Activated CD8-positive, alpha-beta memory T cell treated with anti-CD3 and anti-CD28 coated beads for 36 hours (primary cell): ENCODE measurements around the gene RPSA. TPM values are rescaled to one million over a fixed set of nuclear protein-coding genes. Genes with fewer than 3 reads are reported as not detected.

Source experiments
- CTCF ChIA-PET: fragments of 350-600 bp; sonication (Branson Sonifier 250); formaldehyde crosslinking; loops from one replicate; lab custom pipeline; 2021; ENCODE audit warnings: antibody characterized with exemption; lab: Charles Lee
- POLR2A ChIA-PET: fragments of 350-600 bp; sonication (Branson Sonifier 250); formaldehyde crosslinking; loops from one replicate; lab custom pipeline; 2021; ENCODE audit warnings: antibody characterized with exemption; lab: Charles Lee
- total RNA-seq, 2 experiments: library from RNA; stranded (reverse); gene quantifications; one replicate each; pipeline ENCODE4 v1.2.3, GENCODE V29; 2021

The RPSA gene
- total RNA-seq, 2 experiments from 2014 or later, result 2,408 to 2,422 TPM

- ChIA-PET CTCF (no interaction called here), POLR2A (interaction anchor here (4.5 kb wide), 1 partner anchor 22 kb away, joined by 39 read pairs; the partner anchor contains the start of gene RPSA)
Observed at GRCh38 chr3:39385456-39386090, 20.9 kb upstream of the RPSA start.

GRCh38 chr3:39386318-39386717 is 20.2 kb upstream of the RPSA start:
- ChIA-PET POLR2A (interaction anchor here (4.5 kb wide), 1 partner anchor 21 kb away, joined by 39 read pairs; the partner anchor contains the start of gene RPSA), CTCF (interaction anchor here (1.0 kb wide), 1 partner anchor 8 kb away, joined by 4 read pairs; no protein-coding TSS in a partner anchor)

DNA sequence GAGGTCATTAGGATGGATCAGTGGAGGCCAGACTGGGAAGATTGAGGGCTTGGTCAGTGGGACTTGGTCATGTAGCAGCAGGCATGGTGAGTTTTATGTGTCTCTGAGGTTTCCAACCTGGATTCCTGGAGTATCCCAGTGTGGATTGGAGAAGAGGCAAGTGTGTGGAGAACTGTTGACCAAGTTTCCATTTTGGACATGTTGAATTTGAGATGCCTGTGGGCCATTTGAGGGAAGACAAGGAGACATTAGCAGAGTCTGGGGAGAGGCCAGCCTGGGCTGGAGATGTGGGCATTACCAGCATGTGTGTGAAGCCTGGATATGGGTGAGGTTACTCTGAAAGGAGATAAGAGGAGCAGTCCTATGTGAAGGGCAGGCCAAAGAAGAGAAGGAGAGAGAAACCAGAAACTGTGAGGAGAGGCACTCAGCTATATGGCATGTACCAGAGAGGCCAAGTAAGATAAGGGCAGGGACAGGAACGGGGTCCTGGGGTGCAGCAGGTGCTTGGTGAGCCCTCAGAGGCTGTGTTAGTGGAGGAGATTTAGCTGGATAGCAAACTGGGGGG is 19.0 kb upstream of the RPSA start:
- POLR2A ChIA-PET, result interaction anchor here (4.5 kb wide), 1 partner anchor 20 kb away, joined by 39 read pairs; the partner anchor contains the start of gene RPSA
- CTCF ChIA-PET, result no interaction called here

DNA sequence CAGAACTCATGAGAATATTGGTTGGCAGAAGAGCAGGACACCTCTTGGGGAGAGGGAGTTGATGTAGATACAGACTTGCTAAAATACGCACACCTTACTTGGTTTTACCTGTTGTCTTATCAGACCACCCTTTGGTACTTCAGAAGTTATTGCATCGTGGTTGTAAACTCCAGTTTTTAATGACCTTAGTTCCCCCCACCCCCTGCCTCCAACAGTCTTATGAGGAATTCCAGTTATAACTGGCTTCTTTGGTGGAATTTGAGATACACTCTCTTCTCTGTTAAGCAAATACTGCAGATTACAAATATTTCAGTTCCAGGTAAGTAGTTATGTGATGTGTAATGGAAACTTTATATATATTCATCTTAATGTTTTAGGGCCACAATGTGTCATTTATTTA is 18.4 kb upstream of the RPSA start:
- ChIA-PET POLR2A (interaction anchor here (0.5 kb wide), 1 partner anchor 19 kb away, joined by 3 read pairs; the partner anchor contains the start of gene RPSA), CTCF (no interaction called here)

GRCh38 chr3:39388741-39389248 is 17.7 kb upstream of the RPSA start:
- POLR2A ChIA-PET, result interaction anchor here (0.5 kb wide), 1 partner anchor 18 kb away, joined by 3 read pairs; the partner anchor contains the start of gene RPSA
- CTCF ChIA-PET, result no interaction called here

- ChIA-PET POLR2A (no interaction called here), CTCF (no interaction called here)
Observed at GRCh38 chr3:39390181-39390580, 16.3 kb upstream of the RPSA start.

DNA sequence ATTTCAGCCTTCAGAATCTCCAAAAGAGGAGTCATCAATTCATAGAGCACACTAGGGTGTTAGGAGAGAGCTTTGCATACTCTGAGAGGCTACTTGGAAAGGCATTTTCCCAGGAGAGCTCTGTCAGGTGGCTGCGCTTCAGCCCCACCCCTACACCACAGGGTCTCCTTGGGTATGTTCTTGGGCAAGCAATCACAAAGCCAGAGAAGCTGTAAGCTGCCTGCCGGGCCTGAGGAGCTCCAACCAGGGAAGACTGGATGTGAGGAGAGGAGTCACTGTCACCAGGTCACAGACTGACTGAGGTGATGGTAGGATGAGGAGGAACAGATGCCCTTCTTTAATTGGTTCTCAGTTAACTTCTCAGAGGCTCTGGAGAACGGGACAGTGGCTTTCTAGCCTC is 9.8 kb upstream of the RPSA start:
- CTCF ChIA-PET, result no interaction called here
- POLR2A ChIA-PET, result no interaction called here

GRCh38 chr3:39398700-39399099 is 7.8 kb upstream of the RPSA start:
- ChIA-PET POLR2A (no interaction called here), CTCF (no interaction called here)

DNA sequence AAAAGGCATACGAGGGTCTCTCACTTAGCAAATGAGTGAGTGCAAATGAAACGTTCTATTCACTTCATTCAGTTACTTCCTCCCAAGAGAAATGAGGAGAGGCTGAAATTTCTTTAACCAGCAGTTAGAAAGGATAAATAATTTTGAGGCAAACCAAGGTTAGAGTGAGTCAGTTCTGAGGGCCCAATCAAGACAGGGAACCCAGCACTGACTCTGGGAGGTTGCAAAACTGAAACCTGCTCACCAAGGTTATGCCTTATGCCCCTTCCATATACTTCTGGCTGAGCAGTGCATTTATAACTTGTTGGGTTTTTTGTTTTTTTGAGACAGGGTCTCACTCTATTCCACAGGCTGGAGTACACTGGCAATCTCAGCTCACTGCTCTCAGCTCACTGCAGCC is 4.5 kb upstream of the RPSA start:
- ChIA-PET CTCF (no interaction called here), POLR2A (no interaction called here)

- POLR2A ChIA-PET, result interaction anchor here (0.7 kb wide), 2 partner anchors 32 to 354 kb away, joined by 4 to 11 read pairs; no protein-coding TSS in a partner anchor
- CTCF ChIA-PET, result interaction anchor here (0.7 kb wide), 1 partner anchor 287 kb away, joined by 3 read pairs; no protein-coding TSS in a partner anchor
Observed at GRCh38 chr3:39404943-39405686, 1.4 kb upstream of the RPSA start.

GRCh38 chr3:39405687-39406367 is 693 bp upstream of the RPSA start:
- ChIA-PET POLR2A (interaction anchor here (0.6 to 3.4 kb wide), 4 partner anchors 9 to 1071 kb away, joined by 3 to 39 read pairs (median 7); partner anchors contain the start of gene ZNF619), CTCF (interaction anchor here (0.7 to 1.0 kb wide), 2 partner anchors 8 to 288 kb away, joined by 3 read pairs; no protein-coding TSS in a partner anchor)

DNA sequence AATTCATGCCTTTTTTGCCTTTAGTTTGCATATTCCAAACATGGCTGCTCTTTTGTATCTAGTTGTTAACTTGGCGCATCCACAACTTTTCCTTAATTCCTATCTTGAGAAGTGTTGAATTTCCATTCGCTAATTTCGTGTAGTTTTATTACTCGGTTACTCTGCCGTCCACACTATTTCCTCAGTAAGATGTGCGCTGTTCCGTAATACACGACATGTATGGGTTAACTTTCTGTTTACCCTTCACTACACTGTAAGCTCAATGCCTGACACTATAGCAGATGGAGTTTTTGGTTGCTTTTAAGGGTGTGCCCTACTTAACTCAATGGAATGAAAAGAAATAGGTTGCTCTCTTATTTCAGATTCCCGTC is 724 bp downstream of the RPSA start:
- CTCF ChIA-PET, result interaction anchor here (1.2 to 1.4 kb wide), 2 partner anchors 9 to 23 kb away, joined by 3 to 4 read pairs; no protein-coding TSS in a partner anchor
- POLR2A ChIA-PET, result interaction anchor here (0.5 to 3.4 kb wide), 6 partner anchors 19 to 1781 kb away, joined by 3 to 39 read pairs (median 3); partner anchors contain the start of genes GORASP1 and TTC21A

DNA sequence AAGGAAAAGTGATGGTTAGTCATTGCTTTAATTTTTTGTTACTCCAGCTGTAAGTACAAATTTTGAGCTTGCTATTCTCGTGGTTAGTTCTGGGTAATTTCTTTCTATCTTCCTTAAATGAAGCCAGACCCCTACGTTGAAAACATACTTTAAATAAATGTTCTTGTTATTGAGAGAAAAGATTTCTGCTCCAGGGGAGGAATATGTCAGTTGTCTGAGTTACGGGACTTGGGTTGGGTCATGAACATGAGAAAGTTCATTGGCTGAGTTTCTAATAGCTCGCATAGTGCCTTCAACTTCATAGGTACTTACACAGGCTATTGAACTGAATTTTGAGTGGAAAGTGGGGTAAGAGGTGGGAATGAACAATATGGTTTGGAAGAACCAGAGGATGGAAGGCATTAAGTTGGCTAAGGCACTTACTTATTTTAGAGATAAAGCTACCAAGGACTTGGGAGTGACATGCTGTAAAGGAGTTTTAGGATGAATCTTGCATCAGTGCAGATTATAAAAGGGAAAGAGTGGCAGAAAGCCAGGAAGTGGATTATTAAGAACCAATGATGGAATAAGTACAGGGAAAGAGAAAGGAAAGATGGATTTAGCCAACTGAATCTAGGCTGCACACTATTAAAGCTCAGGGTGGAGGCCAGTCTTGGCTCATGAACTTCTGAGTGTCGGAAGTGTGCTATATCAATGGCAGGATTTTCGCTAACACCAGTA is 1.4 kb downstream of the RPSA start:
- CTCF ChIA-PET, result interaction anchor here (1.2 to 1.4 kb wide), 2 partner anchors 8 to 24 kb away, joined by 3 to 4 read pairs; no protein-coding TSS in a partner anchor
- POLR2A ChIA-PET, result interaction anchor here (1.0 to 3.4 kb wide), 2 partner anchors 22 to 140 kb away, joined by 3 to 39 read pairs; no protein-coding TSS in a partner anchor

GRCh38 chr3:39408493-39409372 is 2.2 kb downstream of the RPSA start:
- ChIA-PET CTCF (interaction anchor here (1.2 to 1.4 kb wide), 2 partner anchors 7 to 24 kb away, joined by 3 to 4 read pairs; no protein-coding TSS in a partner anchor), POLR2A (interaction anchor here (0.7 to 3.4 kb wide), 3 partner anchors 9 to 1041 kb away, joined by 3 to 39 read pairs (median 4); no protein-coding TSS in a partner anchor)

GRCh38 chr3:39409514-39410136 is 3.1 kb downstream of the RPSA start:
- CTCF ChIA-PET, result no interaction called here

GRCh38 chr3:39410893-39411292 is 4.4 kb downstream of the RPSA start:
- ChIA-PET POLR2A (no interaction called here), CTCF (no interaction called here)

More at GRCh38 chr3:39409514-39410136, 3.1 kb downstream of the RPSA start:
- POLR2A ChIA-PET, result interaction anchor here (0.7 kb wide), 1 partner anchor 8 kb away, joined by 4 read pairs; no protein-coding TSS in a partner anchor
